ENCODE results near the gene CYP2A7. TPM values are rescaled to one million over a fixed set of nuclear protein-coding genes. Genes with fewer than 3 reads are reported as not detected.
"Not testable (repeated sequence)": the region's sequence is repeated elsewhere in the genome, so short reads cannot be mapped to it uniquely, and the experiment has no call there.

The CYP2A7 gene
- total RNA-seq, 4 donors from 2014 or later, result not detected

DNA sequence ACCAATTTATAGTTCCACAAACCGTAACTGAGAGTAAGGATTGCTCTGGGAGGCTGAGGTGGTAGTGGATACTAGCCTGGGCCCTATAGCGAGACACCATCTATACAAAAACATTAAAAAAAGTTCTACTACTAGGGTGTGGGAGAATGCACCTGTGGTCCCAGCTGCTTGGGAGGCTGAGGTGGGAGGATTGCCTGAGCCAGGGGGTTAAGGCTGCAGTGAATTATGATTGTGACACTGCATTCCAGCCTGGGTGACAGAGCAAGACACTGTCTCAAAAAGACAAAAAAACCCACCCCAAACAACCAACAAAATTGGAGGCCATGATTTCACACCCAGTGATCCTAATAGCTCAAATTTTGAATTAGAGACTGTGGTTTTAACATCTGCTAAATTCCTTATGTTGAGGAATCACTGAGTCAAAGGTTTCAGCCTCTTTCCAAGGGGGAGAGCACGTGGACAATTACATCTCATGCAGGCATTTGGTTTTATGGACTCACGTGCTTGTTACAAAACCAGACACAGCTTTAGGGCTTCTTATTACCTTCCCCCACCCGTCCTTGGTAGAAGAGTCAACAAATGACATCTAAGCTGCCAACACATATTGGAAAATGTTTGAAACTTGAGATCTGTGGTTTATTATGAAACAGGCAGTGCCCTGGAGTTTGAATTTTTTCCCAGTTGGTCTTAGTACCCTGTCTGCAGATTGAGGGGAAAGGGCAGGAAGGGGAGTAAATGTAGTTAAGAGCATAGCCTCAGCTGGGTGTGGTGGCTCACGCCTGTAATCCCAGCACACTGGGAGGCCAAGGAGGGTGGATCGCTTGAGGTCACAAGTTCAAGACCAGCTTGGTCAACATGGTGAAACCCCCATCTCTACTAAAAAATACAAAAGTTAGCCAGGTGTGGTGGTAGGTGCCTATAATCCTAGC lies 50.3 kb downstream of the CYP2A7 start:
- H3K4me3 ChIP-seq, result no peak overlapping the region
- H3K9me3 ChIP-seq, result no peaks in the 10 kb centered on the region
- 54 to 60% methylated on average over 5 to 7 of the region's 7 CpGs for WGBS, 2 donors
- TF ChIP-seq, protein P1, sequence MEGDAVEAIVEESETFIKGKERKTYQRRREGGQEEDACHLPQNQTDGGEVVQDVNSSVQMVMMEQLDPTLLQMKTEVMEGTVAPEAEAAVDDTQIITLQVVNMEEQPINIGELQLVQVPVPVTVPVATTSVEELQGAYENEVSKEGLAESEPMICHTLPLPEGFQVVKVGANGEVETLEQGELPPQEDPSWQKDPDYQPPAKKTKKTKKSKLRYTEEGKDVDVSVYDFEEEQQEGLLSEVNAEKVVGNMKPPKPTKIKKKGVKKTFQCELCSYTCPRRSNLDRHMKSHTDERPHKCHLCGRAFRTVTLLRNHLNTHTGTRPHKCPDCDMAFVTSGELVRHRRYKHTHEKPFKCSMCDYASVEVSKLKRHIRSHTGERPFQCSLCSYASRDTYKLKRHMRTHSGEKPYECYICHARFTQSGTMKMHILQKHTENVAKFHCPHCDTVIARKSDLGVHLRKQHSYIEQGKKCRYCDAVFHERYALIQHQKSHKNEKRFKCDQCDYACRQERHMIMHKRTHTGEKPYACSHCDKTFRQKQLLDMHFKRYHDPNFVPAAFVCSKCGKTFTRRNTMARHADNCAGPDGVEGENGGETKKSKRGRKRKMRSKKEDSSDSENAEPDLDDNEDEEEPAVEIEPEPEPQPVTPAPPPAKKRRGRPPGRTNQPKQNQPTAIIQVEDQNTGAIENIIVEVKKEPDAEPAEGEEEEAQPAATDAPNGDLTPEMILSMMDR (IDR thresholded peaks at IDR 0.05), result no peak
- no peak for TF ChIP-seq POLR2A (IDR thresholded peaks at IDR 0.05)
- H3K36me3 ChIP-seq, result peaks cover 0 to 12% (median 0%) of the 10 kb centered on the region in 3 donors
- H3K27ac ChIP-seq, result no peak overlapping the region
- intact Hi-C loops (cut with DNase I), result no loop called here
- H3K27me3 ChIP-seq, result no peaks in the 10 kb centered on the region
- no peaks in the 10 kb centered on the region for H3K4me1 ChIP-seq
- DNase-seq, result no peak

DNA sequence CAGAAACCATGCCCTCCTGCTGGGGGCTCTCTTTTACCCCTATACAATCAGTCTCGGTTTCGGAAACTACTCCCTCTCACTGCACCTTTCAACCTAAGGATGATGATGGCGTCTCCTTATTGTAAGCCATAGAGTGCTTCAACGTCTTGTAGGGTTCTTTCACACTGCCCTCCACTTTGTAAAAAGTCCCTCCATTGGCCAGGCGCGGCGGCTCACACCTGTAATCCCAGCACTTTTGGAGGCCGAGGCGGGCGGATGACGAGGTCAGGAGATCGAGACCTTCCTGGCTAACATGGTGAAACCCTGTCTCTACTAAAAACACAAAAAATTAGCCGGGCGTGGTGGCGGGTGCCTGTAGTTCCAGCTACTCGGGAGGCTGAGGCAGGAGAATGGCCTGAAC lies 51.3 kb downstream of the CYP2A7 start:
- 86 to 95% methylated on average over 4 to 16 of the region's 16 CpGs for WGBS, 2 donors
- H3K4me3 ChIP-seq; H3K27ac ChIP-seq; H3K27me3 ChIP-seq; H3K9me3 ChIP-seq; intact Hi-C loops (cut with DNase I); DNase-seq; H3K4me1 ChIP-seq: not testable (repeated sequence)
- H3K36me3 ChIP-seq, result peaks cover 0 to 13% (median 0%) of the 10 kb centered on the region in 3 donors

DNA sequence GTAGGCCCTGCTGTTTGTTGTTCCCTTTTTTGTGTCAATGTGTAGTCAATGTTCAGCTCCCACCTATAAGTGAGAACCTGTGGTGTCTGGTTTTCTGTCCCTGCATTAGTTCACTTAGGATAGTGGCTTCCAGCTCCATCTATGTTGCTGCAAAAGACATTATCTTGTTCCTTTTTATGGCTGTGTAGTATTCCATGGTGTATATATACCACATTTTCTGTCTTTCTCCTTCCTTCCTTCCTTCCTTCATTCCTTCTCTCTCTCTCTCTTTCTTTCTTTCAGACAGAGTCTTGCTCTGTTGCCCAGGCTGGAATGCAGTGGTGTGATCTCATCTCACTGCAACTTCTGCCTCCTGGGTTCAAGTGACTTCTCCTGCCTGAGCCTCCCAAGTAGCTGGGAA lies 52.8 kb downstream of the CYP2A7 start:
- H3K27me3 ChIP-seq, result no peaks in the 10 kb centered on the region
- H3K4me3 ChIP-seq, result no peak overlapping the region
- peaks cover 0 to 13% (median 0%) of the 10 kb centered on the region in 3 donors for H3K36me3 ChIP-seq
- no peaks in the 10 kb centered on the region for H3K9me3 ChIP-seq
- intact Hi-C loops (cut with DNase I), result no loop called here
- H3K4me1 ChIP-seq, result no peaks in the 10 kb centered on the region
- H3K27ac ChIP-seq, result no peak overlapping the region
- no peak for DNase-seq
- TF ChIP-seq, protein P1 (IDR thresholded peaks at IDR 0.05), result no peak
- no peak for TF ChIP-seq POLR2A (IDR thresholded peaks at IDR 0.05)

DNA sequence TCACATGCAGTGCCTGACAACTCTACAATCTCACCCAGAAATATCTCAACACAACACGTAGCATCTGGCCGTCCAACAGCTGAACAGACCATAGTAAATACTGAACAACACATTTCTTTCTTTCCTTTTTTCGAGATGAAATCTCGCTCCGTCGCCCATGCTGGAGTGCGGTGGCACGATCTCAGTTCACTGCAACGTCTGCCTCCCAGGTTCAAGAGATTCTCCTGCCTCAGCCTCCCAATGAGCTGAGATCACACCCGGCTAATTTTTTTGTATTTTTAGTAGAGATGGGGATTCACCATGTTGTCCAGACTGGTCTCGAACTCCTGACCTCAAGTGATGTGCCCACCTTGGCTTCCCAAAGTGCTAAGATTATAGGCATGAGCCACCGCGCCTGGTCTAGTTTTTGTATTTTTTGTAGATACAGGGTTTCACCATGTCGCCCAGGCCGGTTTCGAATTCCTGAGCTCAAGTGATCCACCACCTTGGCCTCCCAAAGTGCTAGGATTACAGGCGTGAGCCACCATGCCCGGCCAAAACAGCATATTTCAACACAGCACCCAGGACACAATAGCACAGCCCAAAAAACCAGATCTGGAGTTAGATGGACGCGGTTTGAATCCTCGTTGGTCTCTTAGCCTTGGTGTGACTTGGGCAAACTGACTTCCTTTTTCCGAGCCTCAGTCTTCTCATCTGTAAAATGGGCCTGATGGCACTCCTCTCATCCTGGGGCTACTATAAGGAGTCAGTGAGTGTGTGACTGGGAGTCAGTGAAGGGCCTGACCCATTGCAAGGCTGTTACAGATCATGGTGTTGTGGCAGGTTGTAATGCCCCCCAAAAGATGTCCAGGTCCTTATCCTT lies 54.4 kb downstream of the CYP2A7 start:
- Histone ChIP-seq H3K4me1 (no peaks in the 10 kb centered on the region), H3K36me3 (peaks cover 0 to 13% (median 0%) of the 10 kb centered on the region in 3 donors), H3K9me3 (no peaks in the 10 kb centered on the region), H3K27ac (no peak overlapping the region), H3K4me3 (no peak overlapping the region), H3K27me3 (no peaks in the 10 kb centered on the region)
- DNase-seq, result no peak
- TF ChIP-seq, protein P1 (IDR thresholded peaks at IDR 0.05), result no peak
- 91 to 95% methylated on average over 22 of the region's 22 CpGs for WGBS, 2 donors
- intact Hi-C loops (cut with DNase I), result no loop called here

DNA sequence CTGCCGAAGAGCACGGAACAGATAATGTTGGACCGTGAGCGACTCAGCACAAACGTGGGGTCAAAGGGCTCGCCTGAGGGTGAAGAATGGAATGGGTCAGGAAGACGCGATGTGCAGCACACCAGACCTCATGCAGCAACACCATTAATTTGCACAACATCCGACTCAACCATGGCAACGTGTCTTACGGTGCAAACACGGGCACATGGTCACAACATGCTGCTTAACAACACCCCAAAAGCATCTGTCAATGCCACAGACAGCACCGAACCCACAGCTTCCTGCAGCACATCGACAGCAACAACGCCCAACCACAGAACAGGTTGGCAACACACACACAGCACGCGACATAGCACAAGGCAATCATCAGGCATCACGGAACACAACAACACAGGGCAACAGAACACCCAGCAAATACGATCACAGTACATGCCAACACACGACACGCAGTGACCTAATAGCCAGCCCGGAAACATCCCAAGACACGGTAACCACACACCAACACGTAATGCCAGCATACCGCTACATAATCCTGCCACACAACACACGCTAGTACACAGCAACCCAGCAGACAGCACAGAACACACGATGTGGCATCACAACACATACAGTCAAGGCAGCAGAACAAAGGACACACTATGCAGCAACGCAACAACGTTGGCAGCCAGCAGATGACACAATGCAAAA lies 55.2 kb downstream of the CYP2A7 start:
- not testable (repeated sequence) for DNase-seq
- WGBS, 2 donors, result 85 to 87% methylated on average over 23 to 24 of the region's 29 CpGs

DNA sequence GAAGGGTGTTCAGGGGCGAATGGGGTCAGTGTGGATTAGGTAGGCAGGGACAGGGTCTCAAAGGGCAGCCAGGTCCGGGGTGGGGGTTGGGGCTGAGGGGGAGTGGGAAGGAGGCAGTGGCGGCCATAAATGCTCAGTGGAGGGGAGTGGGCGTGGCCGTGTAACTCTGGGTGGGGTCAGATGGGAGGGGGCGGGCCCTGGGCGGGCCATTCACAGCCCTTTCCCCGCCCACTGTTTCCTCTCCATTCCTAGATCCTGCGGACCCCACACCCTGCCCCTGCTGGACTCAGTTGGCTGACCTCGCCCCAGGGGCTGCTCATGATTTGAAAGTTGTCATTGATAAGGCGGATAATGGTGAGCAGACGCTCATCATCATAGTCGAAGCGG lies 55.7 kb downstream of the CYP2A7 start:
- peaks cover 0 to 13% (median 0%) of the 10 kb centered on the region in 3 donors for H3K36me3 ChIP-seq
- H3K27me3 ChIP-seq; intact Hi-C loops (cut with DNase I); H3K27ac ChIP-seq; H3K9me3 ChIP-seq; H3K4me1 ChIP-seq; DNase-seq; H3K4me3 ChIP-seq: not testable (repeated sequence)
- 91 to 100% methylated on average over 2 to 9 of the region's 14 CpGs for WGBS, 2 donors

More for the DNA sequence above, 55.2 kb downstream of the CYP2A7 start:
- H3K36me3 ChIP-seq, result peaks cover 0 to 13% (median 0%) of the 10 kb centered on the region in 3 donors
- H3K27me3 ChIP-seq; H3K27ac ChIP-seq; H3K4me3 ChIP-seq; H3K9me3 ChIP-seq; intact Hi-C loops (cut with DNase I); H3K4me1 ChIP-seq: not testable (repeated sequence)

DNA sequence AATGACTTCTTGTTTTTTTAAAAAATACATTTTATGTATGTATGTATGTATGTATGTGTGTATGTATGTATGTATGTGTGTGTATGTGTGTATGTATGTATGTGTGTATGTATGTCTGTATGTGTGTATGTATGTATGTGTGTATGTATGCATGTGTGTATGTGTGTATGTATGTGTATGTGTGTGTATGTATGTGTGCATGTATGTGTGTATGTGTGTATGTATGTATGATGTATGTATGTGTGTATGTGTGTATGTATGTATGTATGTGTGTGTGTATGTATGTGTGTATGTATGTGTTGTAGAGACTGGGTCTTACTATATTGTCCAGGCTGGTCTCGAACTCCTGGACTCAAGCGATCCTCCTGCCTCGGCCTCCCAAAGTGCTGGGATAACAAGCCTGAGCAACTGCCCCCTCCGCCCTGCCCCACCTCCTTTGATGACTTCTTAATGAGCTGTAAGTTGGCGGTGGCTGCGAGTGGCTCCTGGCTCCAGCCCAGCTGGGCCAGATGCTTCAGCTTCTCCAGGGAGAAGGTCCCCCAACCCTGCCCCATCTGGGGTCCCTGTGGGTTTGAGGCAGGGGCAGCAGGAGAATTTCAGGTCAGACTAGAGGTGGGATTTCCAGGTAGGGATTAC lies 56.5 kb downstream of the CYP2A7 start:
- WGBS, 2 donors, result 65% methylated on average over 4 of the region's 6 CpGs; no CpG with 5 or more reads in 1 of the 2 donors
- not testable (repeated sequence) for DNase-seq

More for the DNA sequence above, 56.5 kb downstream of the CYP2A7 start:
- H3K27me3 ChIP-seq; H3K27ac ChIP-seq; H3K4me3 ChIP-seq; H3K9me3 ChIP-seq; H3K4me1 ChIP-seq; intact Hi-C loops (cut with DNase I): not testable (repeated sequence)
- peaks cover 0 to 13% (median 0%) of the 10 kb centered on the region in 3 donors for H3K36me3 ChIP-seq

Data from esophagus squamous epithelium (tissue), 5 donors.